ENCODE results near the gene TUBA4A. TPM values are rescaled to one million over a fixed set of nuclear protein-coding genes. Genes with fewer than 3 reads are reported as not detected.
A peak's percentile ranks its signal among the peaks of the same experiment; 100 is the strongest.
"Not testable (repeated sequence)": the region's sequence is repeated elsewhere in the genome, so short reads cannot be mapped to it uniquely, and the experiment has no call there.

TUBA4A gene
- total RNA-seq, 2 donors from 2014 or later: 42.1 to 72.9 TPM

GRCh38 chr2:219277703-219278654, 24.3 kb upstream of the TUBA4A start:
- intact Hi-C loops (cut with DNase I): loop anchor here in 1 of 2 donors (2.0 kb wide), 1 partner anchor 17 kb away; no protein-coding TSS in a partner anchor
- ATAC-seq (peak; percentile 6 to 9), DNase-seq (peak; percentile 76)

GRCh38 chr2:219274361-219274921, 20.7 kb upstream of the TUBA4A start:
- intact Hi-C loops (cut with DNase I): no loop called here
- DNase-seq: no peak

GRCh38 chr2:219273937-219274336, 20.2 kb upstream of the TUBA4A start:
- intact Hi-C loops (cut with DNase I): no loop called here

More at GRCh38 chr2:219274361-219274921, 20.7 kb upstream of the TUBA4A start:
- peak in 1 of 2 donors; percentile 3 for ATAC-seq

GRCh38 chr2:219272995-219273394, 19.3 kb upstream of the TUBA4A start:
- peak in 1 of 2 donors; percentile 29 for ATAC-seq
- intact Hi-C loops (cut with DNase I): no loop called here

More at GRCh38 chr2:219273937-219274336, 20.2 kb upstream of the TUBA4A start:
- ATAC-seq: peak in 1 of 2 donors; percentile 31
- no peak for DNase-seq

GRCh38 chr2:219272356-219272755, 18.6 kb upstream of the TUBA4A start:
- intact Hi-C loops (cut with DNase I): no loop called here
- ATAC-seq: no peak
- no peak for DNase-seq

More at GRCh38 chr2:219272995-219273394, 19.3 kb upstream of the TUBA4A start:
- DNase-seq: no peak

GRCh38 chr2:219271021-219271420, 17.3 kb upstream of the TUBA4A start:
- ATAC-seq (no peak), DNase-seq (no peak)
- intact Hi-C loops (cut with DNase I): no loop called here

GRCh38 chr2:219270055-219270372, 16.3 kb upstream of the TUBA4A start:
- DNase-seq (no peak), ATAC-seq (no peak)
- intact Hi-C loops (cut with DNase I): no loop called here

GRCh38 chr2:219269362-219270054, 15.8 kb upstream of the TUBA4A start:
- intact Hi-C loops (cut with DNase I): no loop called here
- peak; percentile 40 to 69 for ATAC-seq

GRCh38 chr2:219268294-219268693, 14.6 kb upstream of the TUBA4A start:
- no peak for DNase-seq
- ATAC-seq: no peak
- intact Hi-C loops (cut with DNase I): no loop called here

More at GRCh38 chr2:219269362-219270054, 15.8 kb upstream of the TUBA4A start:
- no peak for DNase-seq

- intact Hi-C loops (cut with DNase I): no loop called here
- no peak for ATAC-seq
- DNase-seq: no peak
Observed at GRCh38 chr2:219266886-219267285, 13.2 kb upstream of the TUBA4A start.

GRCh38 chr2:219266232-219266631, 12.5 kb upstream of the TUBA4A start:
- ATAC-seq (no peak), DNase-seq (no peak)
- intact Hi-C loops (cut with DNase I): no loop called here

- no peak for DNase-seq
- intact Hi-C loops (cut with DNase I): no loop called here
- no peak for ATAC-seq
Observed at GRCh38 chr2:219261024-219261855, 7.5 kb upstream of the TUBA4A start.

- ATAC-seq; DNase-seq; intact Hi-C loops (cut with DNase I): not testable (repeated sequence)
Observed at GRCh38 chr2:219258942-219259341, 5.2 kb upstream of the TUBA4A start.

- intact Hi-C loops (cut with DNase I): no loop called here
- no peak for DNase-seq
- ATAC-seq: peak in 1 of 2 donors; percentile 7
Observed at GRCh38 chr2:219254590-219255201, 978 bp upstream of the TUBA4A start.

- intact Hi-C loops (cut with DNase I): no loop called here
- DNase-seq (no peak), ATAC-seq (peak; percentile 26 to 35)
Observed at GRCh38 chr2:219252900-219253752, 592 bp downstream of the TUBA4A start, which contains the start of gene TUBA4B. TUBA4B (plus strand) TSS chr2:219253243; CDS start chr2:219253408, 165 bp downstream.

- DNase-seq (no peak), ATAC-seq (no peak)
- intact Hi-C loops (cut with DNase I): no loop called here
Observed at GRCh38 chr2:219252570-219252899, 1.2 kb downstream of the TUBA4A start.

GRCh38 chr2:219252084-219252483, 1.6 kb downstream of the TUBA4A start:
- DNase-seq (no peak), ATAC-seq (no peak)
- intact Hi-C loops (cut with DNase I): no loop called here

GRCh38 chr2:219251656-219252055, 2.1 kb downstream of the TUBA4A start:
- intact Hi-C loops (cut with DNase I): no loop called here
- DNase-seq: no peak
- ATAC-seq: no peak
